AG09319 (cell line): ENCODE measurements around the gene SYNPR.

Experiments used
- DNase-seq: peaks from one replicate; pipeline ENCODE4 v3.0.0-alpha.2; 2010; ENCODE audit warnings: low read depth; ENCODE audit errors: extremely low read depth
- CTCF ChIP-seq: IDR thresholded peaks from 2 replicates; pipeline ENCODE4 v1.5.1; 2011; ENCODE audit warnings: low read depth, mild to moderate bottlenecking, inconsistent platforms, low read length, moderate library complexity

Gene SYNPR

GRCh38 chr3:63519426-63519825 lies 241.3 kb downstream of the SYNPR start:
- TF ChIP-seq CTCF: no peak
- DNase-seq: no peak

GRCh38 chr3:63521657-63522056 lies 243.5 kb downstream of the SYNPR start:
- DNase-seq: no peak
- no peak for TF ChIP-seq CTCF

GRCh38 chr3:63523100-63523499 lies 245.0 kb downstream of the SYNPR start:
- no peak for TF ChIP-seq CTCF
- no peak for DNase-seq

- DNase-seq: no peak
- no peak for TF ChIP-seq CTCF
Observed at GRCh38 chr3:63528325-63529000, 250.4 kb downstream of the SYNPR start.

- no peak for DNase-seq
- no peak for TF ChIP-seq CTCF
Observed at GRCh38 chr3:63532521-63532920, 254.4 kb downstream of the SYNPR start.

- TF ChIP-seq CTCF: no peak
- DNase-seq: no peak
Observed at GRCh38 chr3:63538919-63539318, 260.8 kb downstream of the SYNPR start.

GRCh38 chr3:63555767-63556166 lies 277.7 kb downstream of the SYNPR start:
- no peak for DNase-seq
- TF ChIP-seq CTCF: no peak
